Measurements from ENCODE around the gene CDRT4.

Gene CDRT4

DNA sequence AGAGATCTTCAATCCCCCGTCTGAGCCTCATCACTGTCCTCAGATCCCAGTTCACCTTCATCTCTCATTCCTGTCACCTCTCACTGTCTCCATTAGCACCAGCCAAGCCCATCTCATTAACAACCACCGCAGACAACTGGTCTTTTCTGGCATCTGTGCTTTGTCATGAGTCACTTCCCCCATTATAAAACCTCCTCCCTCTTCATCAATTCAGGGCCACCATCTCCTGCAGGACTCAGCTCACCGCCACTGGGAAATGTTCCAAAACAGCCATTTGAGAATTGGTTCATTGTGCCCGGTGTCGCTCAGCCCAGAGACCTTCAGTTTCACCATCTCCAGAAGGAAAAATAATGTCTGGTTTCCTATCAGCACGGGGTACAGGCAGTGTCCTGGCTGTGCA, 69.1 kb downstream of the CDRT4 start:
- H3K4me3 ChIP-seq (ENCODE audit: low read depth, low read length) = no peak overlapping the region

DNA sequence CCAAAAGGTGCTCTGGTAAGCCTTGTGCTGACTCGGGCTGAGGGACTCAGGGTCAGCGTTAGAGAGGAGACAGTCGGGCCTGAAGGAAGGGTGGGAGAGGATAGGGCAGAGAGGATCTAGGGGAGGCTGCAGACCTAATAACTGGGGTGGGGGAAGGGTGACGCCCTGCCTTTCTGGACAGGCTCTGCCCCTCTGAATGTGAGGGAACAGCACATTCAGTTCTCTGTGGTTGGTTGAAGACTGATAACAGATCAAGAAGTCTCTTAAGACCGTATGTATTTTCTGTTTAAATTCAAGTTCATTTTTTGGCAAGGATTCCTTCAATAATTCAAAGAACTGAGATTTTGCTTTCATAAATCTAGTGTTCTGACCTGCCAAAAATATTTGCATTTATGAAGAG, 69.8 kb downstream of the CDRT4 start:
- no peak overlapping the region for H3K4me3 ChIP-seq (ENCODE audit: low read depth, low read length)

GRCh38 chr17:15395091-15395490, 72.3 kb downstream of the CDRT4 start:
- no peak overlapping the region for H3K4me3 ChIP-seq (ENCODE audit: low read depth, low read length)

- no peak overlapping the region for H3K4me3 ChIP-seq (ENCODE audit: low read depth, low read length)
These were observed 74.0 kb downstream of the CDRT4 start for GRCh38 chr17:15393414-15393813.

- no peak overlapping the region for H3K4me3 ChIP-seq (ENCODE audit: low read depth, low read length)
These were observed 75.1 kb downstream of the CDRT4 start for GRCh38 chr17:15392326-15392741.

DNA sequence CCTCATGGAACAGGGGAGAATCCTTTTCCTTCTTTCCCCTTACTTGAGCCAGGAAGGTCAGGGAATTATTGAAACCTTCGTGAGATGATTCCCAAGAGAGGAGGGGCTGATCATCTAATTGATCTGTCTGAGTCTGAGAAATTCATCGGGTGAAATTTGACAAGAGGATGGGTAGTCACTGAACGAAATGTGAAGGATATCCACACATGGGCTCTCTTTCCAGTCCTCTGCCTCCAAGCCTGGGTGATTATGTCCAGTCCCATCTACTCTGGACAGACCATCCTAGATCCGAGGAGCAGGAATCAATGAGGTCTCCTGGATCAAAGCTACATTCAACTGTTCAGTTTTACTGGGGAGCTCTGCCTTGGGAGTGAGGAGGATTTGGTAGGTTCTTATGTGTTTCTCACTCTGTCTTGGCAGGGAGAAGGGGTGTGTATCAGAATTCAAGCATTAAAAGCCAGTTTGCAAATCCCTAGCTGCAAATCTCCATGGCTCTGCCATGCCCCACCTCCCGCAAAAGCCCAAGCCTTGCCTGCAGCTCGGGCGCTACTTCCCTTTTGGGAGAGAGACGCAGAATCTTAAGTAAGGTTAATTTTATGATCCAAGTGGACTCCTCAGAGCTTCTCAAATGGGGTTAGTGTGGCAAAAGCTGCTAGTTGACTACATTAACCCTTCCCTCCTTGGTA, 78.9 kb downstream of the CDRT4 start:
- H3K4me3 ChIP-seq (ENCODE audit: low read depth, low read length) = no peak overlapping the region

- no peak overlapping the region for H3K4me3 ChIP-seq (ENCODE audit: low read depth, low read length)
These were observed 81.3 kb downstream of the CDRT4 start for GRCh38 chr17:15386083-15386482.
